Activated B cell treated with CpG ODN at 0.5 μM for 24 hours (primary cell): ENCODE results near the gene MAD1L1. TPM values are rescaled to one million over a fixed set of nuclear protein-coding genes. Genes with fewer than 3 reads are reported as not detected.

Source experiments
- ATAC-seq: fragments of 200-7000 bp; cut with Tn5 transposase; one replicate; pipeline ENCODE4 v1.10.0; 2021; ENCODE audit warnings: low read depth, mild to moderate bottlenecking, moderate library complexity
- CTCF ChIA-PET: fragments of 350-600 bp; sonication (Branson Sonifier 250); formaldehyde crosslinking; loops from one replicate; lab custom pipeline; 2021; ENCODE audit warnings: antibody characterized with exemption; lab: Charles Lee
- POLR2A ChIA-PET: fragments of 350-600 bp; sonication (Branson Sonifier 250); formaldehyde crosslinking; loops from one replicate; lab custom pipeline; 2021; ENCODE audit warnings: antibody characterized with exemption; lab: Charles Lee
- DNase-seq: peaks from one replicate; pipeline ENCODE4 v3.0.0; 2022
- H3K27ac Mint-ChIP-seq: one replicate; pipeline ENCODE4 v1.8.0; 2020; ENCODE audit warnings: mixed read lengths
- H3K27me3 Mint-ChIP-seq: one replicate; pipeline ENCODE4 v1.8.0; 2021; ENCODE audit warnings: mixed read lengths
- H3K36me3 Mint-ChIP-seq: one replicate; pipeline ENCODE4 v1.8.0; 2021; ENCODE audit warnings: low read depth, mixed read lengths
- H3K4me1 Mint-ChIP-seq: one replicate; pipeline ENCODE4 v1.8.0; 2021; ENCODE audit warnings: mixed read lengths
- H3K4me3 Mint-ChIP-seq: one replicate; pipeline ENCODE4 v1.8.0; 2020; ENCODE audit warnings: mild to moderate bottlenecking, mixed read lengths
- H3K9me3 Mint-ChIP-seq: one replicate; pipeline ENCODE4 v1.8.0; 2020; ENCODE audit warnings: mixed read lengths
- intact Hi-C: fragments of 100-400 bp; cut with micrococcal nuclease; formaldehyde crosslinking; loops from one replicate; pipeline ENCODE4 v1.15.1; 2024
- total RNA-seq: library from RNA; stranded (reverse); gene quantifications from 2 replicates; pipeline ENCODE4 v1.2.3, GENCODE V29; 2022
- TF ChIP-seq, protein P1 (sequence below): fragments of 200-600 bp; IDR thresholded peaks from one replicate; pipeline ENCODE4 v1.8.0; 2022; ENCODE audit warnings: antibody characterized with exemption, mild to moderate bottlenecking

Gene MAD1L1
- total RNA-seq, 1 donor from 2014 or later: 54.6 TPM

DNA sequence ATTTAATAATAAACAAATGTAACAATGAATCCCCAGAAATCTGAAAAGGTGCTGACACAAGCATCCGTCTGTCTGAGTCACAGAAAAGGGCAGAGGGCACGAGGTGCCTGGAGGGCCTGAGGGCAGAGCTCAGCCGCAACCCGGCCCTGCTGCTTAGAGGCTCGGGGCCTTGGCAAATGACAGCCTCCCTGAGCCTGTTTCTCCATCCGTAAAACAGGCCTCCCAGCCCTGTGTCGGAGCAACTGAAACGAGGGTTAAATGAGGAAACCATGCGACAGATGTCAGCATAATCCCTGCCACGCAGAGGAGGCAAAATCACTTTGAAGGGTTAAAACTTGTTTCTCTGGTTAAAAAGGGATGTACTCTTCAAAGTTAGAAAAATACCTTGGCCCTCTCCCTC, 34.2 kb upstream of the MAD1L1 start:
- ATAC-seq: no peak
- Mint-ChIP-seq H3K36me3 (peaks cover 72% of the 10 kb centered on the region), H3K27ac (no peak overlapping the region), H3K4me3 (no peak overlapping the region), H3K4me1 (peaks cover 12% of the 10 kb centered on the region), H3K9me3 (no peaks in the 10 kb centered on the region), H3K27me3 (no peaks in the 10 kb centered on the region)
- POLR2A ChIA-PET: no interaction called here
- intact Hi-C loops: no loop called here
- no peak for DNase-seq
- TF ChIP-seq, protein P1, sequence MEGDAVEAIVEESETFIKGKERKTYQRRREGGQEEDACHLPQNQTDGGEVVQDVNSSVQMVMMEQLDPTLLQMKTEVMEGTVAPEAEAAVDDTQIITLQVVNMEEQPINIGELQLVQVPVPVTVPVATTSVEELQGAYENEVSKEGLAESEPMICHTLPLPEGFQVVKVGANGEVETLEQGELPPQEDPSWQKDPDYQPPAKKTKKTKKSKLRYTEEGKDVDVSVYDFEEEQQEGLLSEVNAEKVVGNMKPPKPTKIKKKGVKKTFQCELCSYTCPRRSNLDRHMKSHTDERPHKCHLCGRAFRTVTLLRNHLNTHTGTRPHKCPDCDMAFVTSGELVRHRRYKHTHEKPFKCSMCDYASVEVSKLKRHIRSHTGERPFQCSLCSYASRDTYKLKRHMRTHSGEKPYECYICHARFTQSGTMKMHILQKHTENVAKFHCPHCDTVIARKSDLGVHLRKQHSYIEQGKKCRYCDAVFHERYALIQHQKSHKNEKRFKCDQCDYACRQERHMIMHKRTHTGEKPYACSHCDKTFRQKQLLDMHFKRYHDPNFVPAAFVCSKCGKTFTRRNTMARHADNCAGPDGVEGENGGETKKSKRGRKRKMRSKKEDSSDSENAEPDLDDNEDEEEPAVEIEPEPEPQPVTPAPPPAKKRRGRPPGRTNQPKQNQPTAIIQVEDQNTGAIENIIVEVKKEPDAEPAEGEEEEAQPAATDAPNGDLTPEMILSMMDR: no peak
- CTCF ChIA-PET: interaction anchor here (1.6 kb wide), 1 partner anchor 10 kb away, joined by 3 read pairs; no protein-coding TSS in a partner anchor

DNA sequence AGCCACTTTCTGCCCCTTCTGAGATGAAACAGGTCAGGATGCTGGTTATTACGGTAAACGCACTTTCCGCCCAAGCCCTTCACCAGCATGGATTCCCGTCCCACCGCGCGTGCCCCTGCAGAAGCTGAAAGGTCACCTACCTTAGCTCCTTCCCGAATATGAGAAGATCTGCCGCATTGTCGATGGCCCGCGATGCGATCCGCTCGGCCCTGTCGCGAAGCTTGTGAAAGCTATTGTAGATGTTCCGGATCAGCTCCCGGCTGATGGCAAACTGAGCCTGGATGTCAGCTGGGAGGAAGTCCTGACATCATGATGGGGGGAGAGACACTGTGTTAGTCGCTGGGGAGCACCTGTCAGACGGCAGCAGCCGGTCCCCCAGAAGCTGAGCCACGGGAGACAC, 31.4 kb upstream of the MAD1L1 start:
- Mint-ChIP-seq H3K27ac (peak overlapping the region; percentile 2), H3K36me3 (peaks cover 67% of the 10 kb centered on the region), H3K4me3 (no peak overlapping the region), H3K27me3 (no peaks in the 10 kb centered on the region), H3K4me1 (peaks cover 40% of the 10 kb centered on the region), H3K9me3 (no peaks in the 10 kb centered on the region)
- TF ChIP-seq, protein P1: no peak
- DNase-seq: no peak
- CTCF ChIA-PET: interaction anchor here (0.6 kb wide), 1 partner anchor 16 kb away, joined by 5 read pairs; no protein-coding TSS in a partner anchor
- no peak for ATAC-seq
- POLR2A ChIA-PET: interaction anchor here (0.7 kb wide), 1 partner anchor 13 kb away, joined by 3 read pairs; no protein-coding TSS in a partner anchor
- intact Hi-C loops: no loop called here

DNA sequence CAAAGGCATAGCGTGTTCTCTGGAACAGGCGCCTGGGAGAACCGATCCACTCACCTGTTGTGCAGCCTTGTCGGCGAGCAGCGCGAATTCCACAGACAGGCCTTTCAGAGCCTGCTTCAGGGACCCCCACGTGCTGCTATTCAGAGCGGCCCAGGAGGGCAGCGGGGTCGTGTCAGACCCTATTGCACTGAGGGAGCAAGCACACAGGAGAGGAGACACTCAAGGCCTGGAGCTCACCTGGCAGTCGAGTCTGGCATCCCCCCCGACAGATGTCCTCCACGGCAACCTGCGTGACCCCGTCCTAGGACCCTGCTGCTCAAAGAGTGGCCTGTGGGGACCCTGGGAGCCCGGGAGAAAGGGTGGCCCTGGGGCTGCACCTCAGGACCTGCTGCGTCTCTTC, 30.4 kb upstream of the MAD1L1 start:
- Mint-ChIP-seq H3K36me3 (peaks cover 72% of the 10 kb centered on the region), H3K9me3 (no peaks in the 10 kb centered on the region), H3K4me3 (no peak overlapping the region), H3K27me3 (no peaks in the 10 kb centered on the region), H3K4me1 (peaks cover 47% of the 10 kb centered on the region), H3K27ac (peak overlapping the region; percentile 41)
- intact Hi-C loops: no loop called here
- ChIA-PET CTCF (no interaction called here), POLR2A (interaction anchor here (4.8 kb wide), 1 partner anchor 33 kb away, joined by 43 read pairs; no protein-coding TSS in a partner anchor)
- TF ChIP-seq, protein P1: no peak
- DNase-seq (no peak), ATAC-seq (no peak)

DNA sequence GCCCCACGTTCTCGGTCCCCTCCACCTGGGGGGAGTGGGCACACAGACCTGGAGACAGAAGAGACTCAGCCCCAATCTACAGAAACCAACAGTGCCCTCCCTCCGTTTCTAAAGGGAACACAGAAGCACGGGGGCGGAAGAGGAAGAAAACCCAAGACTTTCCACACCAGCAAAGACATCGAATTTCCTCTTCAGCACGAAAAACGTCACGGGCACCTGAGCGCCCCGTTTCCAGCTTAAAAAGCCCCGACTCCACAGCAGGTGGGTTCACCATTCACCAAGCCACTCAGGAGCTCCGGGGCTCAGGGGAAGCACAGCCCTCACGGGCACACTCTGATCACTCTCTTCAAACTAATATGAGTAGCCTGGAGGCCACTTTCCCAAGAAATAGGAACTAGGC, 28.9 kb upstream of the MAD1L1 start:
- CTCF ChIA-PET: interaction anchor here (0.6 to 1.7 kb wide), 6 partner anchors 13 to 190 kb away, joined by 3 to 10 read pairs (median 4); no protein-coding TSS in a partner anchor
- DNase-seq (peak; percentile 58), ATAC-seq (peak; percentile 71)
- H3K4me3 Mint-ChIP-seq: peak overlapping the region; percentile 76
- H3K4me1 Mint-ChIP-seq: peaks cover 47% of the 10 kb centered on the region
- intact Hi-C loops: loop anchor here (1.0 kb wide), 6 partner anchors 19 to 53 kb away; partner anchors contain the start of genes MAD1L1, MRM2, NUDT1 and SNX8
- POLR2A ChIA-PET: interaction anchor here (0.6 to 4.8 kb wide), 11 partner anchors 14 to 94 kb away, joined by 3 to 43 read pairs (median 11); partner anchors contain the start of genes EIF3B, MAD1L1, MRM2 and NUDT1
- no peaks in the 10 kb centered on the region for H3K9me3 Mint-ChIP-seq
- peaks cover 76% of the 10 kb centered on the region for H3K36me3 Mint-ChIP-seq
- peak overlapping the region; percentile 92 for H3K27ac Mint-ChIP-seq
- TF ChIP-seq, protein P1: no peak
- H3K27me3 Mint-ChIP-seq: no peaks in the 10 kb centered on the region

DNA sequence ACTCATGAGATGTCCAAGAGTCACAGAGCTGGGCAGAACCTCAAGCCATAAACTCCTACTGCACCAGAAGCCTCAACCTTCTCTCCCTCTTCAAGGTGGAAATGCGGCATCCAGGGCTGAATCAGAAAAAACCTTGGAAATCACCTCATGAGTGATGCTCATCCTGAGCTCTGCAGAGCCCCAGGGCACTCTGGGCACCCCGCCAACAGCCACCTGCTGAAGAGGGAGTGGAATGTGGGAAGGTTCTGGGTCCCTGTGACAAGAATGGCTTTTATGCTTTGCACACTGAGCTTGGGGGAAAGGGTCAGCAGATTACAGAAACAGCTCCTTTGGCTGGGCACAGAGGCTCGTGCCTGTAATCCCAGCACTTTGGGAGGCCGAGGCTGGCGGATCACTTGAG, 28.1 kb upstream of the MAD1L1 start:
- H3K27ac Mint-ChIP-seq: peak overlapping the region; percentile 92
- POLR2A ChIA-PET: interaction anchor here (0.5 to 4.8 kb wide), 10 partner anchors 18 to 93 kb away, joined by 3 to 43 read pairs (median 15); partner anchors contain the start of genes EIF3B, MAD1L1, MRM2 and NUDT1

More for the DNA sequence above, 28.1 kb upstream of the MAD1L1 start:
- DNase-seq: no peak
- Mint-ChIP-seq H3K27me3 (no peaks in the 10 kb centered on the region), H3K4me1 (peaks cover 52% of the 10 kb centered on the region), H3K36me3 (peaks cover 80% of the 10 kb centered on the region), H3K9me3 (no peaks in the 10 kb centered on the region), H3K4me3 (no peak overlapping the region)
- CTCF ChIA-PET: interaction anchor here (1.0 to 1.6 kb wide), 3 partner anchors 11 to 99 kb away, joined by 3 to 8 read pairs (median 3); no protein-coding TSS in a partner anchor
- no peak for ATAC-seq
- intact Hi-C loops: loop anchor here (1.0 kb wide), 6 partner anchors 19 to 53 kb away; partner anchors contain the start of genes MAD1L1, MRM2, NUDT1 and SNX8
- TF ChIP-seq, protein P1: no peak
